ENCODE measurements around the gene MRTFA.
"Not testable (repeated sequence)": the region's sequence is repeated elsewhere in the genome, so short reads cannot be mapped to it uniquely, and the experiment has no call there.

MRTFA gene

DNA sequence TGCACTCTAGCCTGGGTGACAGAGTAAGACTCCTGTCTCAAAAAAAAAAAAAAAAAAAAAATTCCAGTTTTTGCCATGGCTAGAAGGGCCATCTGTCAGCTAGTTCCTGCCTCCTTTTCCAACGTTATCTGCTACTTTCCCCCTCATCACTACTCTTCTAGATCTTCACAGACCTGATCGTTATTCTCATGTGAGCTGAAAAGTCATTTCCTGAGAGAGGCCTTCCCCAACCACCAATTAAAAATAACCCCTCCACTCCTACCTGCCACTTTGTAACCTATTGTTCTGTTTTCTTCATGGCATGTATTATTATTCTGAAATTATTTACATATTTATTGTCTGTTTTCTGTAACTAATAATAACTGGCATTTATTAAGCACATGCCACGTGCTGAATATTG, 241.9 kb downstream of the MRTFA start:
- no peak for DNase-seq (ENCODE audit: low read depth in 2 of 2)

DNA sequence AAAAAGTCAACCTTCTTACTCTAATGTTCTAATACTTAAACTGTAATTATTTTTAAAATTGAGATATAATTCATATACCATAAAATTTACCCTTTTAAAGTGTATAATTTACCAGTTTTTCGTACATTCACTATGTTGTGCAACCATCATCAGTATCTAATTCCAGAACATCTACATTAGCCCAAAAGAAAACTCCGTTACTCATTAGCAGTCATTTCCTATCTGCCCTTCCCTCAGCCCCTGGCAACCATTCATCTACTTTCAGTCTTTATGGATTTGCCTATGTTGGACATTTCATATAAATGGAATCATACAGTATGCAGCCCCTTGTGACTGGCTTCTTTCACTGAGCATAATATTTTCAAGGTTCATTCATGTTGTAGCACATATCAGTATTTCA, 243.9 kb downstream of the MRTFA start:
- no peak for DNase-seq (ENCODE audit: low read depth in 2 of 2)

DNA sequence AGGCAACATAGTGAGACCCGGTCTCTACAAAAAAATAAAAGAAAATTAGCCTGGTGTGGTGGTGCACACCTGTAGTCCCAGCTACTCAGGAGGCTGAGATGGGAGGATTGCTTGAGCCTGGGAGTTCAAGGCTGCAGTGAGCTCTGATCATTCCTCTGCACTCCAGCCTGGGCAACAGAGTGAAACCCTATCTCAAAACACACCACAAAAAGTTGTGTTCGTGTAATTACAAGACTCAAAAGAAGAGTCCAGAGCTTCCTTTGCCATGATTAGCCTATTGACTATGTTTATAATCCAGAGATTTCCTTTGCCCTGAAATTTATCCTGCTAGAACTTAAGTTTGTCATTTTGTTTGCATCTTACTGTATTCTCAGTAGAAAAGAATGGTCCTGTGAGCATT, 245.1 kb downstream of the MRTFA start:
- no peak for DNase-seq (ENCODE audit: low read depth in 2 of 2)

DNA sequence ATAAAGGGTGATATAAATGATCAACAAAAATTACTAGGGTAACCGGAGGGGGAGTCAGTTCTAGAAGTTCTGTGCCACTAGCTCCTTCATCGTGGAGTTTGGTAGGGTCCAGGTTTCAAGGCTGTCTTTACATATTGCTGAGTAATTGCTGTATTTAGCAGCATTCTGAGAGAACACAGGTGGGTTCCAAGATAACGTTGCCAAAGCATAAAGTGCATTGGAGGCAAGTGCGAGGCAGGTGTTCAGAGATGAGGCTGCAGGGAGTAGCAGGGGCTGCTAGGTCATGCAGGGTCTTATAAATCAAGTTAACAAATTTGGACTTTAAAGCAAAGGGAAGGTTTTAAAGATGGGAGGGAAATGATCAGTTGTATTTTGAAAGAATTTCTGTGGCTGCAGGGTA, 248.3 kb downstream of the MRTFA start:
- no peak for DNase-seq (ENCODE audit: low read depth in 2 of 2)

DNA sequence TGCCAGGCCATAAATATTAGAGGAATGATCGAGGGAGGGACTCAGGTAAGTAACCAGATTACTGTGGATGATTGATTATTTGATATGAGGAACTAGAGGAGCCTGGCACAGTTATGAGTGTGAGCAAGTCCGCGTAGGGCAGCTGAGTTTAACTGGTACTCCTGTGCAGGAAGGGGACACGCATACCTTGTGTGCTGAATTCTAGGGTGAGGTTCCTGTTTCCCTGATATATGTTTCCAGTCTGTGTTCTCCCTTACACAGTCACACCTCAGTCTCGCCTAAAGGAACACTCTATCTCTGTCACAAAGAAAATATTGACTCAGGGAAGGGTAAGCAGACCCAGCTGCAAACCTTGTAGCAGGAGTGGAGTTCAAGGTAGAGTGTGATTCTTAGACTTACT, 248.8 kb downstream of the MRTFA start:
- no peak for DNase-seq (ENCODE audit: low read depth in 2 of 2)

- no peak for DNase-seq (ENCODE audit: low read depth in 2 of 2)
Measured at GRCh38 chr22:40385036-40385782, 251.3 kb downstream of the MRTFA start.

GRCh38 chr22:40383905-40384304, 252.6 kb downstream of the MRTFA start:
- DNase-seq (ENCODE audit: low read depth in 2 of 2) = no peak

DNA sequence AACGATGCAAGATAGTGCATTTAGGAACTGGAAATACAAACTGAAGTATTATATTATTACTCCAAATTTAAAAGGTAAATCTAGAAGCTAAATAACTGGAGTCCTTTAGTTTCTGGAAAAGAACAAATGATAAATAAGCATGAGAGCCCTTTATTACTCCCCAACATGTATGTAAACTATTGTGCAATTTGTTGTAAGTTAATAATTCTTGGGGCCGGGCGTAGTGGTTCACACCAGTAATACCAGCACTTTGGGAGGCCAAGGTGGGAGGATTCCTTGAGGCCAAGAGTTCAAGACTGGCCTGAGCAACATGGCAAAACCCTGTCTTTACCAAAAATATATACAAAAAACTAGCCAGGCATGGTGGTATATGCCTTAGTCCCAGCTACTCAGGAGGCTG, 255.1 kb downstream of the MRTFA start:
- DNase-seq (ENCODE audit: low read depth in 2 of 2) = no peak

GRCh38 chr22:40378448-40378847, 258.1 kb downstream of the MRTFA start:
- DNase-seq (ENCODE audit: low read depth in 2 of 2) = not testable (repeated sequence)

- DNase-seq (ENCODE audit: low read depth in 2 of 2) = no peak
Measured at GRCh38 chr22:40377931-40378330, 258.6 kb downstream of the MRTFA start.

DNA sequence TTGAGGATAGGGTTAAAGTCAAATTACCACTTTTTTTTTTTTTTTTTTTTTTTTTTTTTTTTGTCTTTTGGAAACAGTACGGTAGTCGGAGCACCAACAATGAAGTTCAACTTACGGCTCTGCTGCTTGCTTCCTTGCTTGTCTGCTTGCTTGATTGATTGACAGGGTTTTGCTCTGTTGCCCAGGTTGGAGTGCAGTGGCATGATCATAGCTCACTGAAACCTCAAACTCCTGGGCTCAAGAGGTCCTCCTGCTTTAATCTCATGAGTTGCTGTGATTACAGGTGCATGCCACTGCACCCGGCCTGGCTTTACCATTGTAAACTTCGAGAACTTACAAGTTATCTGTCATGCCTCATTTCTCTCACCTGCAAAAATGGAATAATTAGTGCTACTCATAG, 260.4 kb downstream of the MRTFA start:
- DNase-seq (ENCODE audit: low read depth in 2 of 2) = no peak

DNA sequence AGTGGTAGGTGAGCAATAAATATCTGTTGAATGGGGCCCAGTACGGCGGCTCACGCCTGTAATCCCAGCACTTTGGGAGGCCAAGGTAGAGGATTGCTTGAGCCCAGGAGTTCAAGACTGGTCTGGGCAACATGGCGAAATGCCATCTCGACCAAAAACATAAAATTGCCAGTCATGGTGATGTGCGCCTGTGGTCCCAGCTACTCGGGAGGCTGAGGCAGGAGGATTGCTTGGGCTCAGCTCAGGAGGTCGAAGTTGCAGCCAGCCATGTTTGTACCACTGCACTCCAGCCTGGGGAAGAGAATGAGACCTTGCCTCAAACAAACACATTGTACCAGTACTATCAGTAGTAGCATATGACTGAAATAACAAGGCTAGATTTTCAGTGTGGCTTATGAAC, 262.0 kb downstream of the MRTFA start:
- no peak for DNase-seq (ENCODE audit: low read depth in 2 of 2)

DNA sequence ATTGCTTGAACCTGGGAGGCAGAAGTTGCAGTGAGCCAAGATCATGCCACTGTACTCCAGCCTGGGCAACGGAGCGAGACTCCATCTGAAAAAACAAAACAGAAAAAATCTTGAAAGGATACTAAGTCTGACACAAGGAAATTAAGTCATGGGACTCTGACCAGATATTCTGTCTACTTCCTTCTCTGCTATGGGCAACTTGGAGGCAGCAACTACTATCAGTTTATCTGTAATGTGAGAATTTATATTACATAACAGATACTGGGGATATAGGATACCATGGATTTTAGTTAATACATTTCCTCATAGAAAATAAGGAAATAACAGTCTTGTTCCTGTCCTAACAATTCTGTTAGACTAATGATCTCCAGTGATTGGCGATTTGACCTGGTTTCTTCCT, 267.7 kb downstream of the MRTFA start:
- no peak for DNase-seq (ENCODE audit: low read depth in 2 of 2)

GRCh38 chr22:40368016-40368415, 268.5 kb downstream of the MRTFA start:
- no peak for DNase-seq (ENCODE audit: low read depth in 2 of 2)

DNA sequence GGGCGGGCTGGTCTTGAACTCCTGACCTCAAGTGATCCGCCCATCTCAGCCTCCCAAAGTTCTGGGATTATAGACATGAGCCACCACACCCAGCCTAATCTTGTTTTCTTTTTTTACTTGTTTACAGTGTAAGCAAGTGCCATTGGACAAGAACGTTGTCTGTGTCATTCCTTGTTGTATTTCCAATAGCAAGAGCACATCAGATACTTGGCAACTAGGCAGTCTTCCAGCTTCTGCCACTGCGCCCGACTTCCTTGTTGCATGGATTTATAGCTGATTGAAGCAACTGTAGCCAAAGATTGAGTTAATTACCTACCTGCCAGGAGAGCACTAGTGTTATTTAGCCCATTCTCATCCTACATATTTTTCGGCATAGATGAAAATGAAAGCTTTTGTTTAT, 269.2 kb downstream of the MRTFA start:
- DNase-seq (ENCODE audit: low read depth in 2 of 2) = no peak

GRCh38 chr22:40366068-40366467, 270.5 kb downstream of the MRTFA start:
- no peak for DNase-seq (ENCODE audit: low read depth in 2 of 2)

GRCh38 chr22:40364431-40364830, 272.1 kb downstream of the MRTFA start:
- no peak for DNase-seq (ENCODE audit: low read depth in 2 of 2)

GRCh38 chr22:40363059-40363458, 273.5 kb downstream of the MRTFA start:
- DNase-seq (ENCODE audit: low read depth in 2 of 2) = peak; percentile 45 to 52

- DNase-seq (ENCODE audit: low read depth in 2 of 2) = no peak
Measured at GRCh38 chr22:40361100-40361499, 275.4 kb downstream of the MRTFA start.
